GM12875 (cell line): Measurements from ENCODE around the gene PLIN4.

Experiments used
- H3K4me3 ChIP-seq: one replicate; pipeline ENCODE4 v1.5.1; 2011; ENCODE audit warnings: low read depth, low read length, control low read depth
- CTCF ChIP-seq: IDR thresholded peaks from 2 replicates; pipeline ENCODE4 v1.5.1; 2011; ENCODE audit warnings: low read depth, mild to moderate bottlenecking, control low read depth, inconsistent platforms, low read length, moderate library complexity, borderline replicate concordance; ENCODE audit not compliant: insufficient read depth

PLIN4 gene

GRCh38 chr19:4499855-4500254 lies 18.4 kb downstream of the PLIN4 start:
- no peak for TF ChIP-seq CTCF
- no peak overlapping the region for H3K4me3 ChIP-seq

- H3K4me3 ChIP-seq = no peak overlapping the region
- TF ChIP-seq CTCF = no peak
Measured at GRCh38 chr19:4499318-4499717, 19.0 kb downstream of the PLIN4 start.

- TF ChIP-seq CTCF = no peak
- no peak overlapping the region for H3K4me3 ChIP-seq
Measured at GRCh38 chr19:4498694-4499093, 19.6 kb downstream of the PLIN4 start.

GRCh38 chr19:4497770-4498389 lies 20.4 kb downstream of the PLIN4 start:
- H3K4me3 ChIP-seq = no peak overlapping the region

GRCh38 chr19:4496304-4496703 lies 22.0 kb downstream of the PLIN4 start:
- TF ChIP-seq CTCF = no peak

More at GRCh38 chr19:4497770-4498389, 20.4 kb downstream of the PLIN4 start:
- TF ChIP-seq CTCF = no peak

GRCh38 chr19:4495471-4495870 lies 22.8 kb downstream of the PLIN4 start:
- peak; percentile 52; the same call in 1 of the 2 replicates for TF ChIP-seq CTCF

More at GRCh38 chr19:4496304-4496703, 22.0 kb downstream of the PLIN4 start:
- H3K4me3 ChIP-seq = no peak overlapping the region

GRCh38 chr19:4494691-4495064 lies 23.6 kb downstream of the PLIN4 start:
- H3K4me3 ChIP-seq = no peak overlapping the region
- TF ChIP-seq CTCF = no peak

More at GRCh38 chr19:4495471-4495870, 22.8 kb downstream of the PLIN4 start:
- no peak overlapping the region for H3K4me3 ChIP-seq
